A549 treated with AZD9567 at 1 μM for 4 hours (cell line): ENCODE data around the gene ATF7IP2. TPM values are rescaled to one million over a fixed set of nuclear protein-coding genes. Genes with fewer than 3 reads are reported as not detected.

Experiments
- total RNA-seq: library from RNA; stranded (reverse); fragments of 200-300 nt; extraction: Qiagen RNA extraction; gene quantifications from 5 replicates; pipeline ENCODE4 v1.2.3, GENCODE V29; 2022; ENCODE audit not compliant: insufficient read depth

The ATF7IP2 gene, protein sequence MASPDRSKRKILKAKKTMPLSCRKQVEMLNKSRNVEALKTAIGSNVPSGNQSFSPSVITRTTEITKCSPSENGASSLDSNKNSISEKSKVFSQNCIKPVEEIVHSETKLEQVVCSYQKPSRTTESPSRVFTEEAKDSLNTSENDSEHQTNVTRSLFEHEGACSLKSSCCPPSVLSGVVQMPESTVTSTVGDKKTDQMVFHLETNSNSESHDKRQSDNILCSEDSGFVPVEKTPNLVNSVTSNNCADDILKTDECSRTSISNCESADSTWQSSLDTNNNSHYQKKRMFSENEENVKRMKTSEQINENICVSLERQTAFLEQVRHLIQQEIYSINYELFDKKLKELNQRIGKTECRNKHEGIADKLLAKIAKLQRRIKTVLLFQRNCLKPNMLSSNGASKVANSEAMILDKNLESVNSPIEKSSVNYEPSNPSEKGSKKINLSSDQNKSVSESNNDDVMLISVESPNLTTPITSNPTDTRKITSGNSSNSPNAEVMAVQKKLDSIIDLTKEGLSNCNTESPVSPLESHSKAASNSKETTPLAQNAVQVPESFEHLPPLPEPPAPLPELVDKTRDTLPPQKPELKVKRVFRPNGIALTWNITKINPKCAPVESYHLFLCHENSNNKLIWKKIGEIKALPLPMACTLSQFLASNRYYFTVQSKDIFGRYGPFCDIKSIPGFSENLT
- 8.4 to 12.3 TPM (median 11.3 TPM) in 5 replicates for total RNA-seq

GRCh38 chr16:10385725-10386516 is at the start of gene ATF7IP2:
TSS of gene ATF7IP2 (plus strand) at chr16:10386061. CDS start at chr16:10430621, 44,560 bp downstream.

Other genes starting within 250 kb of the ATF7IP2 start
- gene GRIN2A, start 203.6 kb upstream of the ATF7IP2 start, total RNA-seq: not detected in 5 replicates
- 26.4 to 32.2 TPM (median 31.6 TPM) in 5 replicates for gene EMP2, start 194.5 kb downstream of the ATF7IP2 start, total RNA-seq